H54 (cell line): ENCODE measurements around the gene CSMD2.

Source experiments
- DNase-seq: peaks from one replicate; pipeline ENCODE4 v3.0.0; 2011; ENCODE audit warnings: low spot score, mixed read lengths; ENCODE audit not compliant: insufficient read length
- FAIRE-seq: peaks from 3 replicates; lab custom pipeline; 2011; peaks lifted over from hg19 to GRCh38; lab: Jason Lieb, UNC
- POLR2A ChIP-seq: IDR thresholded peaks from 2 replicates; pipeline ENCODE4 v1.6.1; 2011; ENCODE audit warnings: low read depth, mild to moderate bottlenecking, low read length

The CSMD2 gene

GRCh38 chr1:33560680-33561079, 604.4 kb downstream of the CSMD2 start:
- DNase-seq (peak; percentile 16), FAIRE-seq (no peak)
- TF ChIP-seq POLR2A, result no peak

- TF ChIP-seq POLR2A, result no peak
- FAIRE-seq, result no peak
- no peak for DNase-seq
Observed at GRCh38 chr1:33548721-33549120, 616.3 kb downstream of the CSMD2 start.

- DNase-seq, result no peak
- TF ChIP-seq POLR2A, result no peak
- no peak for FAIRE-seq
Observed at GRCh38 chr1:33548319-33548718, 616.7 kb downstream of the CSMD2 start.

- FAIRE-seq (no peak), DNase-seq (no peak)
- no peak for TF ChIP-seq POLR2A
Observed at GRCh38 chr1:33547576-33547975, 617.5 kb downstream of the CSMD2 start.

DNA sequence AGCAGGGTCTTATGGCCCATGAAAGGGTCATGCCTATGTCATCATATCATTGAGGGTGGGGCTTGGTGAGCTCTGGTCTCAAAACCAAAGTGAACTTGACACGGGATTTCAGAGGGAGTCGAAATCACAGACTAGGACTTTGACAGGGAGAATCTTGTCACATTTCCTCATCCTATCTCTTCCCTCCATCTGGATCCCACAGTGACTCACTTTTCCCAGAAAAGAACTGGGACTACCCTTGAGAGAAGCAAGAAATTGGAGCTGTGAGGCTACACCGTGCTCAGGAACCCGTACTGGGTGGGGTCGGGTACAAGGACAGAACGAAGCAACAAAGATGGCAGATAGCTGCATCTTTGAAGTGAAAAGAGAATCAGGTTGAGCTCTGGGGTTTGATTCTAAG, 623.1 kb downstream of the CSMD2 start:
- DNase-seq, result no peak
- TF ChIP-seq POLR2A, result no peak
- no peak for FAIRE-seq

DNA sequence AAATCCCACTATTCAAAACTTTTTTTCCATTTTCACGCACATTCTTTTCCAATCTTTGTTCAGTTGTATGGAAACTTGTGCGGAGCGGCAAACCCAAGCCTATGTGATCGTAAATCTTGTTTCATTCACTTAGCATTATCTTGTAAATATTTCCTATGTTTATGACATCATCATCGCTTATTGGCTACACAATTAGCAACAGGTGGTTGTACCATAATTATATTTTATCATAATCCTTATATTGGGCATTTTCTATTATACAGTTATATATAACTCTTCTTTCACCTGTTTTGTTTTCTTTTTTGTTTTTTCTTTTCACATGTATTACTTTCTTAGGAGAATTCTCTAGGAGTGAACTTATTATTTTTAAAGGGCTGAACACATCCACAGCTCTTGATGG, 627.1 kb downstream of the CSMD2 start:
- TF ChIP-seq POLR2A, result no peak
- DNase-seq, result no peak
- FAIRE-seq, result no peak

GRCh38 chr1:33535334-33535733, 629.7 kb downstream of the CSMD2 start:
- no peak for DNase-seq
- no peak for TF ChIP-seq POLR2A
- no peak for FAIRE-seq

- TF ChIP-seq POLR2A, result no peak
- FAIRE-seq (no peak), DNase-seq (no peak)
Observed at GRCh38 chr1:33532936-33533335, 632.1 kb downstream of the CSMD2 start.

GRCh38 chr1:33532250-33532649, 632.8 kb downstream of the CSMD2 start:
- DNase-seq (no peak), FAIRE-seq (no peak)
- no peak for TF ChIP-seq POLR2A

- DNase-seq (no peak), FAIRE-seq (no peak)
- no peak for TF ChIP-seq POLR2A
Observed at GRCh38 chr1:33529957-33530356, 635.1 kb downstream of the CSMD2 start.

DNA sequence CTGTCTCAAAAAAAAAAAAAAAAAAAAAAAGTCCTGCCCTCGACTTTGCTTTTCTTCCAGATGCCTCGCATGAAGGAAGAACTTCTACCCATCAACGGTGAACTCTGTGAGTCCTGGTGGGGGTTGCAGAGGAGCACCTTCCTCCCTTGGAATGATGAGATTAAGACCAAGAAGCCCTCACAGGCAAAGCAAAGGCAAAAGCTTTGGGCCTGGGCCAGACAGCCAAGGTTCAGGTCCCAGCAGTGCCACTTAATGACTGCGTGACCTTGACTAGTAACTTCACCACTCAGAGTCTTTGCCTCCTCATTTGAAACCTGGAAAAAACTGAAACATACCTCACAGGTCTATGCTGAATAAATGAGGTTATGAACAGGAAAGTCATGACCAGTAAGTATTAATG, 637.1 kb downstream of the CSMD2 start:
- DNase-seq, result no peak
- TF ChIP-seq POLR2A, result no peak
- no peak for FAIRE-seq

- FAIRE-seq (no peak), DNase-seq (no peak)
- no peak for TF ChIP-seq POLR2A
Observed at GRCh38 chr1:33524586-33524985, 640.4 kb downstream of the CSMD2 start.

DNA sequence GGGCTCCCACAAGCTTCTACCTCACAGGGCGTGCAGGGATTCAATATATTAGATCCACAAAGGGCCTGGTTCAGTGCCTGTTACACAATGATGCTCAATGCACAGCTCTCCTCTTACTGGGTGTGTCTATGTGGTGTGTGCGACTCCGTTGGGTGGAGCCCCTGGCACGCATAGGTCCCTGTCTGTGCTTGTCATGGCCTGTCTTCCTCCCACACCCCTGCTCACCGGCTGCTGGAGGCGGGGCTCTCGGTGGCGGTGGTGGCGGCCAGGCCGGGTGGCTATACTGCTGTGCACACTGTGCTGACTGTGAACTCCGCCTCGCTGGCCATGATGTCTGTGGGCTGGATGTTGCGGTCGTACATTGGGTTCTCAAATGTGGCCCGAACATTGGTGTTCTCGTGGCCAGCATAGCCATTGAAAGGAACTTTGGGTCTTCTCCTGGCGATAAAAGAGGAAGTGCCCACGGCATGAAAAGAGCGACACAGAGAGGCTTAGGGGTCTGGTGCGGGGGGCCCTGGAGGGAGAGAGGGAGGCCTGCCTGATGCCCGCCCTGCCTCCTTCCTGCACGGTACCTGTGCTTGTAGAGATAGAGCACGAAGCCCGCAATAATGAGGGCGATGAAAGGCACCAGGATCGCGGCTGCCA, 645.7 kb downstream of the CSMD2 start:
- FAIRE-seq, result no peak
- DNase-seq, result no peak
- no peak for TF ChIP-seq POLR2A

DNA sequence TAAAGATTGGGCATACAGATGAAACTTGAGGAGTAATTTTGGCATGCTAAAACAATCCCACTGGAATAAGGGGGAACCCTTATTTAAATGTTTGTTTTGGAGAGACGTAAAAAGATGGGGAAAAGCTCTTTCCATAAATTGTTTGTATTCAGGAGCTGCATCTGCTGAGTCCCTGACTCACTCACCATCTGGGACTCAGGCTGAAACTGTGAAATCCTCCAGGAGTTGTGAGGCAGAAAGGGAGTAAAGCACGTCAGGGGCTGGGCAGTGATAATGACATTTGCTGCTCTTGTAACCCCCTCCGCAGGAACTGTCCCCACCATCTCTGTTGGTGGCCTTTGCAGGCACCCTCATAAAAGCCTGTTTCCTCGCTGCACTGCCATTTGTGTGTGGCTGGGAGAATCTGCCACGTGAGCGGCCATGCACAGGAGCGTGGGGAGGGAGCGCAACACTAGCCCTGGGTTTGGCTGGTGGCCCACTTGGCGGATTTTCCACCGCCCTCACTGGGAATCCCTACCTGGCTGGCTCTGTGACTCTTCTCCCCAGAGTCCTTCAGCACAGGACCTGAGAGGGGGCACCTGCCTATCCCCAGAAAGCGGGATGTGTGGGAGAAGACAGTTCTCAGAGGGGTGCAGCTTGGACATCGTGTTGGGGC, 647.3 kb downstream of the CSMD2 start:
- no peak for TF ChIP-seq POLR2A
- no peak for FAIRE-seq
- DNase-seq, result no peak
